Head of caudate nucleus (tissue), 42 donors: ENCODE data around the gene SPINK4.

Experiments
- DNase-seq, 42 donors: peaks; one replicate each; pipeline versions ENCODE4 v3.0.0 to v3.0.0-alpha.2; 2020 to 2021; ENCODE audit warnings: mixed read lengths in 7 of 42
- intact Hi-C: fragments of 100-400 bp; cut with DNase I; formaldehyde crosslinking; loops from one replicate; pipeline ENCODE4 v1.15.0; 2022

The SPINK4 gene

GRCh38 chr9:33227741-33228140 lies 12.2 kb upstream of the SPINK4 start:
- DNase-seq = no peak
- intact Hi-C loops = loop anchor here (5.0 kb wide), 1 partner anchor 145 kb away; no protein-coding TSS in a partner anchor

GRCh38 chr9:33228606-33229005 lies 11.4 kb upstream of the SPINK4 start:
- intact Hi-C loops = loop anchor here (5.0 kb wide), 1 partner anchor 146 kb away; no protein-coding TSS in a partner anchor

GRCh38 chr9:33229359-33230114 lies 10.4 kb upstream of the SPINK4 start:
- intact Hi-C loops = loop anchor here (5.0 kb wide), 1 partner anchor 147 kb away; no protein-coding TSS in a partner anchor
- DNase-seq = no peak

More at GRCh38 chr9:33228606-33229005, 11.4 kb upstream of the SPINK4 start:
- DNase-seq = no peak

- intact Hi-C loops = no loop called here
- no peak for DNase-seq
Observed at GRCh38 chr9:33230756-33231622, 9.0 kb upstream of the SPINK4 start.

DNA sequence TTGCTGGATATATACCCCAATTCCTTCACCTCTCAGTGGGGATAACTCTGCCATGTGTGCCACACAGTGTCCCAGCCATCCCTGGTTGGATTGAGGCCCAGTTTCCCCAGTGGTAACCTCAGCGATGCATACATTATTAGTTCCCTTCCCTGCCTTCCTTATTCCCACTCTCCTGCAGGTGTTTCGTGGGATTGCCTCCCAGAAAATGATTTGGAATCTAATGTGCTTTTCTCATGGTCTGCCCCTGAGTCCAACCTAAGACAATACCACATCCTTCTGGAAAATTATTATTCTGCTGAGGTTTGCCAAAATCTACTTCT lies 8.4 kb upstream of the SPINK4 start:
- intact Hi-C loops = no loop called here
- no peak for DNase-seq

- no peak for DNase-seq
- intact Hi-C loops = no loop called here
Observed at GRCh38 chr9:33232815-33233214, 7.2 kb upstream of the SPINK4 start.

DNA sequence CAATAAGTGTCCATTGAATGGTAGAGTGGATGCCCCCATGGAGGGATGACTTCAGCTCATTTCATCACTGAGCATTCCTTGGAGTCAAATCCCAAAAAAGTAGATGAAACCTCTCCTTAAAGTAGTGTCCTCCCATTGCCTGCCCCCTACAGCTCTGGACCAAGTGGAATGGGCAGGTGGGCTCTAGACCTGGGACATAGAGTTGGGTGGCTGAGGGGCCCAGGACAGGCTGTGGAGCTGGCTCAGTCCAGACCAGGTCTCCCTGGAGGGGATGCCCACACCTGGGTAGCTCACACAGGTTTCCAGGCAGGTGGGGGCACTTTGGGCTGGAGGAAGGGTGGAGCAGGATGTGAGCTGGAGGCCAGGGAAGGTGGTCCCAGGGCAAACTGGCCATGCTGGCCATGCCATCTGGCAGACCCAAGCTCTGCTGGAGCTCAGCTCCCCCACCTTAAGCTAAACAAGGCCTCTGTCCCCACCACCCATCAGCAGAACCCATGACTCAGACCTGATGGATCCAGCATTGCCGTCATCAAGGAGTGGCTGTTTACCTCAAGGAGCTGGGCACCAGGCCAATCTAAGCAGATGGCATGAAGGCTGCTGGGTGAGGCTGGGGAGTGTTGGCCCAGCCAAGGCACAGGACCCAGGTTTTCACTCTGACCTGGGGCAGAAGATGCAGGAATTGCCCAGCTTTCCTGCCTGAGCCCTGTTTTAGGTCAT lies 6.2 kb upstream of the SPINK4 start:
- intact Hi-C loops = no loop called here
- DNase-seq = no peak

GRCh38 chr9:33234511-33235467 lies 5.2 kb upstream of the SPINK4 start:
- DNase-seq = no peak
- intact Hi-C loops = no loop called here

DNA sequence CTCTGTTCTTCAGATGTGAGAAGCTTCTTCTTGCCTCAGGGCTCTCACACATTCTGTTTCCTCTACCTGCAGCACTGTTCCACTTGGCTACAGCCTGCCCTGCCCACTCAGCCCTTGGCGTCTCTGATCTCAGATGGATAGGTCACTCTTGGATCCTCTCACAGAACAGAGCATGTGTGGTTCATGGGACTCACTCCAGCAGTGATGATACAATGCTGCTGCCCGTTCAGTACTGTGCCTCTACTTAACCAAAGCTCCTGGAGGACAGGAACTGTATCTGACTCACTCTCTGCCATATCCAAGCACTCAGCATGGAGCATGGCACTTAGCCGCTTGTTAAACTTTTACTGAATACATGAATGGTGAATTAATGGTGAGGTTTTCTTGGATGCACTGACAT lies 3.4 kb upstream of the SPINK4 start:
- no peak for DNase-seq
- intact Hi-C loops = no loop called here

DNA sequence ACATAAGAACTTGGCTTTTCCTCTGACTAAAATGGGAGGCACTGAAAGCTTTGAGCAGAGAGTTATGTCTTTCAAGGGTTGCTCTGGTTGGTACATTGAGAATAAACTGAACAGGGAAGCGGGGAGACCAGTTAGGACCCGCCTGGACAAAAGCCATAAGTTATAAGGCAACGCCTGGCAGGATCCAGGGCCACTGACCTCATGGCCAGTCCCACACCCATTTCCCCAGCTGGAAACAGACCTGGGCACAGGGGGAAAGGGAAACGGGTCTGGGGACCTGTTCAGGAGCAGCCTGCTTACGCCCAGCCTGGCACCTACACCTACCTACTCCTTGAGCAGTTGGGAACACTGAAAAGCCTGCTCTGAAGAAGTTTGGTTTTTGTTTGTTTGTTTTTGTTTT lies 1.3 kb downstream of the SPINK4 start:
- intact Hi-C loops = no loop called here
- DNase-seq = no peak

GRCh38 chr9:33242609-33243134 lies 2.7 kb downstream of the SPINK4 start:
- intact Hi-C loops = no loop called here
- no peak for DNase-seq

- intact Hi-C loops = no loop called here
- DNase-seq = peak in 1 of 42 donors; percentile 5
Observed at GRCh38 chr9:33244137-33244784, 4.3 kb downstream of the SPINK4 start.

DNA sequence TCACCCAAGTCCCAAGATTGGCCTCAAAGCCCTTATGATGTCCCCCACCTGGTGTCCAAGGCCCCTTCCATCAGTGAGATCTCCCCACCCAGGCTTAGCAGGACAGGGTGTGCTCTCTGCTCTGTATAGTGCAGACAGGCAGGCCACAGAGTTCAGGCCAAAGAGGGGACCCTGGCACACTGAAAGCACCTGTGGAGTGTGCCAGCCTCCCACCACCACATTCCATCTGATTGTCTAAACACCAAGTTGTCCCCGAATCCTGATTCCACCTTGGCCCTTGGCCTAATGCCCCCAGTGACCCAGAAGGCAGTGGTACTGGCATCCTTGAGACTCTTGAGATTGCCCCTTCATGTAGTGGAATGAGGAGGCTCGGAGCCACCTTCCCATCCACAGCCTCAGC lies 5.4 kb downstream of the SPINK4 start:
- intact Hi-C loops = no loop called here
- no peak for DNase-seq

DNA sequence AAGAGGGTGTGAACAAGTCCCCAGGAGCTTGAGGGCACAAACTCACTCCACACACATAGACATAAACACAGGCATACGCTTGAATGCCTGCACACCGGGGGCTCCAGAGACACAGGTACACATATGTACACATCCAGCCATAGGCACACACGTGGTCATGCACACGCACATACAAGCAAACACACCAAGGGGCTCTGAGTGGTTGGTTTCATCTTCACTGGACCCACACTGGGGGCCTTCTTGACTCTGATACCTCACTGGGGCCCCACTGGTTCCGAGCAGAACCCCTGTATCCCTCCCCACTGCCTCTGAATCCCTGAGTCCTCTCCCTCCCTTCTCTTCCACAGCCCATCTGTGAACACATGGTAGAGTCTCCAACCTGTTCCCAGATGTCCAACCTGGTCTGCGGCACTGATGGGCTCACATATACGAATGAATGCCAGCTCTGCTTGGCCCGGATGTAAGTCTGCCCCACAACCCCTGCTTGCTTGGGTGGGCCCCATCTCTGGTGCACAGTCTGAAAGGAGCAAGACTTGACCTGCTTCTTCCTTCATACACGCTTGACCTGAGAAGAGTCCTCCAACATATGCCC lies 6.4 kb downstream of the SPINK4 start:
- intact Hi-C loops = no loop called here
- no peak for DNase-seq

GRCh38 chr9:33248606-33249005 lies 8.6 kb downstream of the SPINK4 start:
- intact Hi-C loops = no loop called here
- DNase-seq = no peak

GRCh38 chr9:33249087-33249658 lies 9.2 kb downstream of the SPINK4 start:
- intact Hi-C loops = no loop called here
- no peak for DNase-seq

GRCh38 chr9:33249983-33250382 lies 10.0 kb downstream of the SPINK4 start:
- DNase-seq = no peak
- intact Hi-C loops = no loop called here
